GDM1 (cell line): ENCODE measurements around the gene FSHR.

Experiments
- DNase-seq: peaks from one replicate; lab custom pipeline; 2025; lab: John Stamatoyannopoulos, UW

The FSHR gene

DNA sequence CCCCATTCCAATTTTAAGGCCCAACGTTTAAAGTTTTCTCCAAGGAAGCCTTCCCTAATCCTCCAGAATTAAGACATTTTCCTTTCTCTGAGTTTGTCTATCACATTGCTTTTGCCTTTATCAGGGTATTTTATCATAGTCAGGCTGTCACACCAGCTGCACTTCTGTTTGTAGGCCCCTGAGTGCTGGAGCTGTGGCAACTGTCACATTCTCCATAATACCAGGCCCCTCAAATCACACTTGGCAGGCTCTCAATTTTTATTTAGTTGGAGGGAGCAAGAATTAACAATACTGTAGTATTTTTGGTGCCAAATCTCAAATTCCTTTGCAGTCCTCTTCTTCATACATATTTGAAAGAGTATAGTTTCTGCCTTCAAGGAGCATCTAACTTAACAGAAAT is 122.2 kb downstream of the FSHR start:
- no peak for DNase-seq

DNA sequence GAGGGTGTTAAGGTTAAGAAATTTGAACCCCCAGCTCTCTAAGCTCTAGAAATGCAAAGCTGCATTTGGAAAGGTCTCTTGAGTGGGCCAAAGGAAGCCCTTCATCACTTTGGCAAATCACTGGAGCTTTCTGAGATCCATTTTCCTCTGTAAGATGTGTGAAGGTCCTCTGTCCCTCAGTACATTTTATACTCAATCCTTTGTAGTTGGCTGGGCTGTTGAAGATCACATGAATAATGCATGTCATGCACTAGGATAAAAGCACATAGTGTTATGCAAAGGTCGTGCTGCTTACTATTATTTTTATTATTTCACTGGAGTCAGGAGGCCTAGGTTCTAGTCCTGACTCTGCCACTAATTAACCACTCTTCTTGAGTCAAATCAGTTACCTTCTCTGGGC is 124.9 kb downstream of the FSHR start:
- DNase-seq = no peak

DNA sequence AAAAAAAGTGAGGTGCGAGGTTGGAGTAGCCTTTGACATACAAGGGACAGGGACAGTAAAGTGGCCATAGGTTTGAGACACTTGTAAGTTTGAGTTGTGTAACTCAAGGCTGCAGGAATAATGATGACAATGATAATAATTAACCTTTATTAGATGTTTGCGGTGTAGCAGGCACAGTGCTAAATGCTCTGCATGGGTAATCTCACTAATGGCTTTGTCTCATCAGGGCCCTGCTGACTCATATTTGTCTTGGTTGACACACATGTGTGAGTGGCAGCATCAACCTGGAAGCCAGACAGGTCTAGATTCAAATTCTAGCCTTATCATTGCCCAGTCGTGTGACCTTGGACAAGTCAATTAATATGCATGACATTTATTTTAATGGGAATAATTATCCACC is 126.2 kb downstream of the FSHR start:
- DNase-seq = no peak

DNA sequence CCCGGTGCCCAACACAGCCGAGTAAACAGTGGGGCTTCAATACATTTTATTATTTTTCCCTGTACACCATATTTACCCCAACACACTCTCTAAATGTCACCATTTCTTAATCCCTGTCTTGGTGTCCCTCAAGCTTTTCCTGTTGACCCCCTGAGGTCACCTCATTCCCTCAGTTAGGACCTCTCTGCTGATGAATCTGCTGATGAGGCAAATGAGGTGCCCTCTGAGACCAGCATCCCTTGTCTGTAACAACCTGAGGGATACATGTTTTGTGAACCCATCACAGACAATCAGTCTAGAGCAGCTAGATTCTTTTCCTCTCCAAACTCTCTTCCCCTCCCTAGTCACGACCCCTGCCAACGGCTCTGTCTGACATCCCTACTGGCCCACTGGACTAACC is 127.6 kb downstream of the FSHR start:
- no peak for DNase-seq

DNA sequence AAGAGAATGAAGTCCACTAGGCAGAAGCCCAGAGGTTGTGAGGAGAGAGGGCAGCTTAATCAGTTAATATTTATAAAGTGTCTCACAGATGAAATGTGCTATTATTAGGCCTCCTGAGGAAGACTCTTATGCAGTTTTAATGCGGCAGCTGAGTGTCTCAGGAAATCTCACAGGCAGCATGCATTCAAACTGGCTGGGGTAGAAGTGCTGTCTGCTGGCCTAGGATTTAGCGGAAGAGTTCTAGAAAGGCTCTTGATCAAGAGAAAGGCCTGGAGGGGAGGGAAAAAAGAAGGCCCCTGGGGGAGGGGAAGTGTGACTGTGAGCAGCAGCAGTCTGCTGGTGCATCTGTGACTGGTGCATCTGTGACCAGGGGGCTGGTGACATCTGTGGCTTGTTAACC is 133.0 kb downstream of the FSHR start:
- no peak for DNase-seq

DNA sequence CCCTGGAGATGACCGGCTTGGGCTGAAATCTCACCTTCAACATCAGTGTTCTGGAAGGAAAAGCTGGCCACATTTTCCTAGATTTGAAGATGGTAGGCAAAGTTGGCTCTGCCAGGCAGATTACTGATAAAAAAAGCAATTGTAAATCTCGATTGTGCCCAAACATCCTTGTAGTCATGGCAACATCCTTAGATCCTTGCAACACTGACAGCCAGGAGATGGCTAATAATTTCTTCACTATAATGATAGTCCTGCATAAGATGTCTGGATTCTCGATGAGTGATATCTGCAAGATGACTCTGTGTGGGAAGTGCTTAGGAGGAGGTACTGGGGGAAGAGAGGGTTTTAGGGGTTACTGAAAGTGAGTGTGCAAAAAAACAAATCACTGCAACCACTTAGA is 149.1 kb downstream of the FSHR start:
- DNase-seq = no peak

DNA sequence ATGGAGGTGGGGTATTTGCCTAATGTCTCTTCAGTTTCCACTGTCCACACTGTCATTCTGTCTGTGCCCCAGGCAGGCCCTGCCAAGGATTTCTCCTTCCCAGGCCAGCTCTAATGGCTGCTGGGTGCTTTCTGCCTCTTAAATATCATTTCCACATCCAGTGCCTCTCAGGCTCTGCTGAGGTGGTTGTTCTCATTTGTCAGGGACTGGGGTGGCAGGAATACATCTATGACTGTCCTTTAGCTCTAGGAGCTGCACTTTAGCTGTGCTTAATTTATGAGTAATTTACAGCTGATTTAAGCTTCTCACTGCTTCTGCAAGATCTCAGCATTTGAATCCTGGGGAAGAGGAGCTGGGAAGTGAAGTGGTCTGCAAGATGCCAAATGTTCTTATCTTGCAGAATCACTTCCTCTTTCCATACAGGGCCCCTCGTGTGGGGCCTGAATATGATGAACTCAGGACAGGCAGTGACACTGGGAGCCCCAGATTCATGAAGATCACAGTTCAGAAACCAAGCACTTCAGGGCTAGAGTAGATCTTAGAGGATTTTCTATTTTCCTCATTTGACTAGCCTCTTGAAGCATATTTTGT is 150.2 kb downstream of the FSHR start:
- no peak for DNase-seq

DNA sequence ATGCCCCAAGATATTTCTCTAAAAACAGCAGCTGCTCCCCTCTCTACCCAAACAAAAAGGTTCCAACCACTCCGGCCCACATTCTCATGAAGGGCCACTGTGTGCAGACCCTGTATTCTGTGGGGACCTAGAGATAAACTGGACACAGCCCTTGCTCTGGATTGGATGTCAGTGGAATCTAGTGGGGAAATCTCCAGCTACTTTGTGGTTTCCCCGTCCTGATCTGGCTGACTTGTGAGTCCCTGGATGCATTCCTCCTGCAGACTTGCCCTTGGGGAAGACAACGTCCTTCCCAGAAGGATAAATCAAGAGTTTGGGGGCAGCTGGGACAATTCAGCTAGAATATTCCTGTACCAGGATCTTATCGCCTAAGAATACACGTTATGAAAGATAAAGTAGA is 151.1 kb downstream of the FSHR start:
- DNase-seq = no peak

DNA sequence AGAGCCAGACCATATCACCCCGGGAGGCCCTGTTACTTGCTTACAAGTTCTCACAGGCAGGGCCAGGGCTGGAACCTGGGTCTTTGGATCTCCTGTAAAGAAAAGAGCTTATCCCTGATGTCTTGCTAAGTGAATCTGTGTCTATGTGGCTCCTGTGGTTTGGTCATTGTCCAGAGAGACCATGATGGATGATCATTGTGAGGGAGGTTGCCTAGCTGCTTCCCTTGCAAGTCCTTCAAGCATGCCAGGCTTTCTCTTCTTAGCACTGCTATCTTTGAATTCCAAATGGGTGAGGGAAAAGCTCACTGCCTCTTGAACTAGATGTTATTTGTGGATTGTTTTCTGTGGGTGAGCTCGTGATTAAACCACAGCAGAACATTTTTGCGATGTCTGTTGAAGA is 151.6 kb downstream of the FSHR start:
- DNase-seq = no peak

DNA sequence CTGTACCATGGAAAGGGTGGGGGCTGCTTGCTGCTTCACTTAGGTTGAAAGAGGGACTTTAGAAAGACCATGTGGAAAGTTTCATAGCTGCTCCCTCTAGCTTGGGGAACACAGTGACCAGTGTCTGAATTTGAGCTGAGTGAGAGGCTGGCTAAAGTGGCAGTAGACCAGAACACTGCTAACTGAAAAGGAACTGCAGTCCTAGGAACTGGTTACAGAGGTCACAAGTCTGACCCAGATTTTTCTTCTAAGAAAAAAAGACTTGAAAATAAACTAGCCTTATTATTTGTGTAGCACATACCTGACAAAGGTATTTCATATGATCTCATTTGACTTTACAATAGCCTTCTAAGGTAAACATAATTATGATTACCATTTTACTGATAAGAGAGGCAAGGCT is 153.6 kb downstream of the FSHR start:
- no peak for DNase-seq

DNA sequence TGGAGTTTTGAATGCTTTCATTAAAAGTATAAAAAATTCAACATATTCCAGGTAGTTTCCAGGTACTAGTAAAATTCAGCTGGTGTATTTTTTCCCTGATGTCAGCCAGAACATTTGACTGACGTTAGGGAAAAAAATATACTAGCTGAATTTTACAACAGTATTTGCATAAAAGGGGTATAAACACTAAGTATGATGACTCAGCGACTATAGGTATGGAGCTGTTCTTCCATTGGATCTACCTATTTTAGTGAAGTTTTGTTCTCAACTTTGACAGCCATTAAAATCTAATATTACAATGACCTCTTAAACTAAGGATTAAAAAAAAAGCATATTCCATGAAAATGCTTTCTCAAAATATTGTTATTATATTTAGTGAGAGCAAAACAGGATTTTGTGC is 155.9 kb downstream of the FSHR start:
- DNase-seq = no peak

DNA sequence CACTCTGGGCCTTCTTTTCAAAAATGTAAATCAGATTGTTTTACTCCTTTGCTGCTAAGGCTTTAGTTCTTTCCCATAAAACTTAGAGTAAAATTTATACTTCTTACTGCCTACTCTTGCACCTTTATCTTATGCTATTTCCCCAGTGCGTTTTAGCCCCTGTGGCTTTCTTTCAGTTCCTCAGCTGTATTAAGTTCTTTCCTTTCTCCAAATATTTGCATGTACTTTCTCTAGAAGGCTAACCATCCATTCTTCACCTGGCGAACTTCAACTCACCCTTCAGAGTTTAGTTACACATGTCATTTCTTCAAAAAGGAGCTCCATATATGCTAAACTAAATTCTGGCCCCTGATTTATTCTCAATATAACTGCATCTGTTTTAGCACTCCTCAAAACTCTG is 160.7 kb downstream of the FSHR start:
- no peak for DNase-seq

DNA sequence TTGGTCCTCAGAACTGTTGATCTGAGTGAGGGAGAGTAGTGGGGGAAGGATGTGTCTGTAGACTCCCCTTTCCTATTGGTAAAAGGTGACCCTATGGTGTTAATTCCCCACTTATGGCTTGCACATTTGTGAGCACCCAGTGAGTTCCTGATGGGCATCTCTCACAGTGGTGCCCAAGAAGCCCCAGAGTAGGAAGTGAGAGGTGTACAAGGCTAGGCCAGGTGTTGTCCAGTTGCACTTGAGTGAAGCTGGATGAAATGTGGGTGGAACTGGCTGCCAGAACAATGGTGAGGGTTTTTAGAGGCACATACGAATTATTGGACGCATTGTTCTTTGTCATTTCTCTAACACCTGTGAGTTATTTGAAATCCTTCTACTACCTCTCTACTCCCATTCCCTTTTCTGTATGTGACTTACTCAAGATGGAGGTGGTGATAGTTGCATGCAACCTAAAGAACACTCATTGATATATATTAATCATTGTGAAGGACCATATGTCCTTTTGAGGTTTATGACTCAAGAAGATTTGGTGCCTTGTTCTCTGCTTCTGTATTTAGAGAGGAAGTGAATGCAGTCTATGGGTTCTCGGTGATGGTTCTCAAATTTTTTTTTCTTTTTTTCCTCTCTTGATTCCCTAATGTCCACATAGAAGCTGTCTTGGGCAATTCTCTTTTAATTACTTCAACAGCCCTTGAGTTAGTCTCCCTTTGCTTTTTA is 162.7 kb downstream of the FSHR start:
- no peak for DNase-seq

DNA sequence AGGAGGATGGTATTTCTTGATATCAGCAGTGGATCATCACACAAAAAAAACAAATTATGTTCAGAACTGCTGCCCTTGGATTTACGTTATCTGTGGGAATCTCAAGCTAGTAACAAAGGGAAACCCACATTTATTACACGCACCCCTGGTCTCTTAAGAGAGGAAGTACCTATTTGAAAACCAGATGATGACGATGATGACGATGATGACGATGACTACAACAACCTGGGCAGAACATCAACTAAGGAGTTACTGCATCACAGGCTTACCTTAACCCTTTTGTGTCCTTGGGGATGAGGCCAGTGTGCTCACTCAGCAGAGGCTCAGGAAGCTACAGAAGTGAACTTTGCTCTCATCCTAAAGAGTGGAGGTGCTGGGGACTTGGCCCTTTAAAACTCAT is 169.4 kb downstream of the FSHR start:
- DNase-seq = no peak

DNA sequence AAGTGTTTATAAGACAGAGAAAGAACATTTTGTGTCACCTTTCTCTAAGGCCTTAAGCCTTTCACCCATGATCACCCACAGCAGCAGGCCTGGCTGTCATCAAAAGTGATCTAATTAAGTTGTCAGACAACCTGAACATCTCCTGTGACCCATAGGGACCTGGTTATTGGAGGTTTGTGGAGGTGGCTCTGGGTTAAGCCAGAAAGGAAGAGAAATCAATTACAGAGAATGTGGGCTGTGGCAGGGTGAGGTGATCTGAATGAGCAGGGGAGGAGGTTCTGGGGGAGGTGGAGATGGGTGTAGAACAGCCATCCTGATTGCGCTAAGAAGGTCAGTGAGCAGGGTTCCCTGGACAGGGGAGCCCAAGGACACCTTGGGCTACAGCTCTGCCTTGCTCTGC is 170.8 kb downstream of the FSHR start:
- DNase-seq = no peak

DNA sequence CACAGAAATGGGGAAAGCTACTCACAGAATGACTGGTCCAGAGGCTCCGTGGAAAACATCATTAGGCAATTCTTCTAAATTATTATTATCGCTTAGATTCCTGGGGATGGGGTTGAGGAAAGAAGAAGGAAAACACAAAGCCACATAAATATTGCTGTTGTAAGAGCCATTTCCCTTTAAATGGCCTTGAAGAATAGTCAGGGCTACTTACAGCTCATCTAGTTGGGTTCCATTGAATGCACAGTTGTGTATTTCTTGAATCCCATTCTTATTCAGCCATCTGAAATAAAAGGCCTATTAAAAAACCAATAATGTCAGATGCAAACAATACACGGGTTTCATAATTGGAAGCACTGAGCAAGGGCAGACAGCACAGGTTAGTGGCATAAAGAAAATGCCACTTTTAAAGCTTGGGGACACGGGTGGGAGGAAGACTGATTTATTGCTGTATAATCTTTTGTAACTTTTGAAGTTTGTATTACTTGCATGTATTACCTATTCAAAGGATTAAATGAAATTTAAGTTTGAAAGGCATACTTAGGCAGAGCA is 171.4 kb downstream of the FSHR start:
- DNase-seq = no peak

DNA sequence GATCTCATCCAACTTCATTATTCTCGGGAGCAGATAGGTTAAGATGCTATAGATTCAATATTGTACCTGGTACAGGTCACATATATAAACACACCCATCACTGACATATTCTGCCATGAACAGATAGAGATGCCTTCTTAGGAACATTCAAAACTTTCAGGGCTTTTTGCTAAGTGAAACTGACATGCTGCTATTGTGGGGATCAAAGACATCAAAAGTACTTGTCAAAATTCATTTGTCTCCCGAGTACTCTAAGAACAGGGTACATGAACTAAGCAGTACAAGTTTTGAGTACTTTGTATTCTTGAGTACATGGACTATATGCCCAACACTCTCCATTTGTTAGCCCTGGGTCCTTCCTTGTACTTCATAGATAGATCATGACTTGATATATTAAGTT is 173.5 kb downstream of the FSHR start:
- no peak for DNase-seq

DNA sequence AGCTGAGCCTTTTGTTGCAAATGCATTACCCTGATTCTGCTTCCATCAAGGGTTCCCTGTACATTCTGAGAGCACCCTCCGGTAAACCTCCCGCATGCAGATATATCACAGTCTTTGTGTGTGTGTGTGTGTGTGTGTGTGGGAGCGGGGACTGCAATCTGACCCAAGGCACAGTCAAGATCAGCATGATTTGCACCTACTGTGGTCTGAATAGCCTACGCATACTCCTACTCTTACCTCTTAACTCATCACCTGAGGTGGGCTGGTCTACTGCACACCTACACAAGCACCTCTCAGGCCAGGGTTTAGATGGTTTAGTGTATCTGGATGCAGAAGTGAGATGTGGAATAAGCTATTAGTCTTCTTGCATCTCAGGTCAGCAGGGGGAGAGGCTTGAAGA is 174.6 kb downstream of the FSHR start:
- no peak for DNase-seq

DNA sequence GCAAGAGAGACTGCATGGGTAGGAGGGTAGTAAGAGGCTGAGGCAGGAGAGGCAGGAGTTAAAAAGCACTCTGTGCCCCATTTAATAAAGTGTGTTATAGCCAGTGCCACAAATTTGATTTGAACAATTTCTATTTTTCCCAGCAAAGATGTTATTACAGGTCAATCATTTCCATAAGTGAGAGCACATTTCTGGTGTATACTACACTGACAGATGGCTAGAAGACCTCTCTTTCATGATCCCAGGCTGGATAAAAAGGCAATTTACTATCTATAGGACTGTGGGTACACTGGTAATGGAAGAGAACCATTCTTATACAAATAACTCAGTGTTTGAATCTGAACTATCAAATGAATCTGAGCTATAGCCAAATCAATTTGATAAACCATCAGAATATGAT is 176.2 kb downstream of the FSHR start:
- no peak for DNase-seq

DNA sequence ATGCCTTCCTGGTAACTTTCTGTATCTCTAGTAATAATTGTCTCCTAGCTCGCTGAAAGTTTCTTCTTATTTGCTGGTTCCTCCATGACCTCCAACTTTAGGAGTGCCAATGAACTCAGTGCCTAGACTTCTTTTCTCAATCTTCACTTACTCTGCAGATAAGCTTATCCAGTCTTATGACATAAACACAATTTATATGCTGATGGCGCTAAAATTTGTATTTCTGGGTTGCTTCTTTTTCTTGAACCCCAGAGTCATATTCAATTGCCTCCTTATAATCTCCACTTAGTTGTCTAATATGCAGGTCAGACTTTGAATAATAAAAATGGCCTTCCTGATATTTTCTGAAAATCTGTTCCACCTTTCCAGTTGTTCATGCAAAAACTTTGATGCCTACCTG is 182.5 kb downstream of the FSHR start:
- DNase-seq = no peak

DNA sequence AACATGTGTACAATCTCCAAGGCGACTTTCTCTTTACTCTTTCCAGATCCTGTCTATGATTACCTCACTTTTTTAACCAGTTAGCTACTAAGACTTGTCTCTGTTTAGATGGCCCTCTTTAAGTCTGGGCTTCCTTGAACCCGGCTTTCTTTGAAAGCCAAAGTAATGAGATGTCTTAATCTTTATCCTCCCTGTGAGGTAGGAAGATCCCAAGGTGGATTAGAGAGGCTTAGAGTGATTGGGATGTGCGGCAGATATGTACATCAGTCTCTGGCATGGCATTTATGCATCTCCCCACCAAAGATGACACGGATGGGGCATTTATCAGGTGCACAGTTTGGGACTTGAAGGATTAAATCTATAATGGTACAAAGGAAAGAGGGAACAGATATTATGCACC is 186.3 kb downstream of the FSHR start:
- no peak for DNase-seq

DNA sequence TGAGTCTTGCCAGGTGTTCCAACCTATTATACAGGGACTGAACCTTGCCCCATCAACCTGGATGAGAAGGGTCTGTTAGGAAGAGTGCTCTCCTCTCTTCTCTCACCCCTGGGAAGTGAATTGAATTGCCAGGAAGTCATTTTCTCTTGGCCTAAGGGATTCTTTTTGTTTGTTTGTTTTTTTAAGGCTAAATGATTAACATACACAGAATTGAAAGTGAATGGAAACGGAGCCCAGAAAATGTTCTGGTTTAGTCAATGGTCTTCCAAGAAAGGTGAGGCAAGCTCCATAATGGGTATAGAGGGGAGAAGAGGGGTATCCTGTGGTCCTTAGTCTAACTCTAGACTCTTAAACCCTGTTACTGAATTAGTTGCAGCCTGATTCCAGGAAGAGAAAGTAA is 189.1 kb downstream of the FSHR start:
- no peak for DNase-seq

DNA sequence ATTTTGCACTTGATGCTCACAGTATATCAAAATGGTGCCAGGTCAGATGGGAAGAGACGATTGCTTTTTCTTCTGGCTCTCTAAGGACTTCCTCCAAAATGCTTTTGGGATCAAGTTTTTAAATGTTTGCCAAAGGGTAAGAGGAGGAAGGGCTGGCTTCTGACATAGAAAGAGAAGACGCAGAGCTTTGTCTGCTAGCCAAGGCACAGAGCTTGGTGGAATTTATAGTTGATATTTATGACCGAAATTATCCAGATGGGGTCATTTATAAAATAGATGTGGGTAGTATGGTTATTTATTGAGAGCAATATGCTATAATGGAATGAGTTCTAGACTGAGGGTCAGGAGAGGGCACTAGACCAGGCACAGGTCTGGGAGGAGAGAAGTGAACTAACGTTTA is 193.3 kb downstream of the FSHR start:
- no peak for DNase-seq

DNA sequence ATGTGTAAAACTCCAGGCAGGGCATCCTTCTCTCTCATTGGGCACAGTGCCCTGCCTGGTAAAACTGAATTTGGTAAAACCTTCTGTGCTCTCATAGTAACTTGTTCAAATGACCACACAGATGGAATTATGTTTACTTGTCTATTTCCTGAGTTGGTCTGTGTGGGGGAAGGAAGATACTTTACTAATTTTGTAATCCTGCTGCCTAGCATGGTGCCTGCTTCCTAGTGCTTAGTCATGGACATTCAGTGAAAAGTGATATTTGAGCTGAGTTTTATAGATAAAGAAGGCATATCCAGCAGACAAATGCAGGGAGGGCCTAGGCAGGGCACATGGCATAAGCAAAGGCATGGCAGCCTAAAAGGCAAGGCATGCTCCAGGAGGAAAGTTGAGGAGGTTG is 199.4 kb downstream of the FSHR start:
- no peak for DNase-seq
